Ishikawa (cell line): Measurements from ENCODE around the gene GTF3C1.

Source experiments
- CREB1 ChIP-seq: IDR thresholded peaks from 2 replicates; pipeline ENCODE4 v1.6.1; 2012; ENCODE audit warnings: low read depth
- EGR1 ChIP-seq: IDR thresholded peaks from 2 replicates; pipeline ENCODE4 v1.6.1; 2012
- FOXM1 ChIP-seq: IDR thresholded peaks from 2 replicates; pipeline ENCODE4 v1.6.1; 2012; ENCODE audit warnings: low read depth, borderline replicate concordance
- NFIC ChIP-seq: IDR thresholded peaks from 2 replicates; pipeline ENCODE4 v1.6.1; 2012
- RAD21 ChIP-seq: IDR thresholded peaks from 2 replicates; pipeline ENCODE4 v1.6.1; 2012; ENCODE audit warnings: low read depth
- TAF1 ChIP-seq: IDR thresholded peaks from 2 replicates; pipeline ENCODE4 v1.6.1; 2012; ENCODE audit warnings: low read depth, mild to moderate bottlenecking
- TEAD4 ChIP-seq: IDR thresholded peaks from 2 replicates; pipeline ENCODE4 v1.6.1; 2012
- USF1 ChIP-seq: IDR thresholded peaks from 2 replicates; pipeline ENCODE4 v1.6.1; 2012
- YY1 ChIP-seq: IDR thresholded peaks from 2 replicates; pipeline ENCODE4 v1.6.1; 2012; ENCODE audit warnings: low read depth

- no peak for TF ChIP-seq RAD21
- TF ChIP-seq NFIC, result no peak
- no peak for TF ChIP-seq YY1
- TF ChIP-seq TAF1, result no peak
- TF ChIP-seq TEAD4, result no peak
- no peak for TF ChIP-seq USF1
- TF ChIP-seq FOXM1, result no peak
- no peak for TF ChIP-seq EGR1
- no peak for TF ChIP-seq CREB1
Observed at GRCh38 chr16:27485811-27486210, 63.9 kb downstream of the GTF3C1 start.
